GM18508 (cell line): ENCODE results near the gene PRKCE.

Experiments used
- ATAC-seq: cut with Tn5 transposase; IDR thresholded peaks from one replicate; pipeline ENCODE4 v1.9.1; 2021; ENCODE audit warnings: moderate number of reproducible peaks; ENCODE audit not compliant: insufficient read depth, unreplicated experiment

Gene PRKCE

GRCh38 chr2:46144133-46144800 is 492.8 kb downstream of the PRKCE start:
- ATAC-seq = no peak

- ATAC-seq = no peak
Measured at GRCh38 chr2:46145017-46145416, 493.5 kb downstream of the PRKCE start.

DNA sequence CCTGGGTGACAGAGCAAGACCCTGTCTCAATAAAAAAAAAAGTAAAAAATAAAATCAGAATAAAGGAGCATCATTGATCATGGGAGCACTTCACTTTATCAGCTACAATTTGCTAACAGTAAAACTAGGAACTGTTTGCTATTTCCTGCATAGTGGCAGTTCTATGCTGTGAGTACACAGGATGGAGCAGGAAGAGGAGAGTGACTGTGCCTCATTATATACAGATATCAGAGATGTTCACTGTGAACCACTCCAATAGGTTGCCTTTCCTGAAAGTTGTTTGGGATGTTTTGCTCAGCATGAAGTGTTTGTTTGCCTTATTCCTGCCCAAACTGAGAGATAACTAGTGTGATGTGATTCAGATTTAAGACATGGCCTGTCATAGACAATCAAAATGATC is 494.4 kb downstream of the PRKCE start:
- ATAC-seq = no peak

GRCh38 chr2:46146866-46147502 is 495.5 kb downstream of the PRKCE start:
- ATAC-seq = no peak

DNA sequence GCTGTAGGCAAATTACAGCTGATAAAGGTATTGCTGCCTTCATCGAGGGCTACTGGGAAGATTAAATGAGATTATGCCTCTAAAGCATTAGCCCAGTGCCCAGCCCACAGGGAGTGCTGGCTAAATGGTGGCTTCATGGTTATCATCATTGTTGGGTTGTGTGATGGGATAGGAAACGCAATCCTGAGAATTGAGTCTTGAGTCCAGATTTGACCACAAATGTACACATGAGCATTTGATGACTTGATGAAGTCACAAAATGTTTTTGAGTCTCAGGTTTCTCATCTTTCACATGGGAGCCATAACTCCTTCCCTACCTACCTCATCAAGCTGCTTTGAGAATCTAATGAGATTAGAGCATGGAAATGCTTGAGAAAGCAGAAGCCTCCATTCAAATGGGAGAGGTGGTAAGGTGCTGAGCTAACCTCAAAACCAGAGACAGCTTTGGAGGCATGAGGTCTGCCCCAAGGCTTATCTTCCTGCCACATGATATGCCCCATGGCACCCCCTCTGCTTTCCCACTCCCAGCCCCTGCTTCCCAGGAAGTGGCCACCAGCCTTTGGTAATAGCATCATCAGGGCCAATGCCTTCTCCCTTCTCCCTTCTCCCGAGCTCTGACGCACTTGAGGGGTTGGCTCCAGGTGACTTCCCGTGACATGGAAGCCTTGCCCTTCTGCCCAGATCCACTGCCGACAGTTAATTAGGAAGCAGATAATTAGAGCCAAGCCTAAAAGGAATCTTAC is 496.3 kb downstream of the PRKCE start:
- ATAC-seq = no peak

GRCh38 chr2:46148369-46148736 is 496.9 kb downstream of the PRKCE start:
- ATAC-seq = no peak

DNA sequence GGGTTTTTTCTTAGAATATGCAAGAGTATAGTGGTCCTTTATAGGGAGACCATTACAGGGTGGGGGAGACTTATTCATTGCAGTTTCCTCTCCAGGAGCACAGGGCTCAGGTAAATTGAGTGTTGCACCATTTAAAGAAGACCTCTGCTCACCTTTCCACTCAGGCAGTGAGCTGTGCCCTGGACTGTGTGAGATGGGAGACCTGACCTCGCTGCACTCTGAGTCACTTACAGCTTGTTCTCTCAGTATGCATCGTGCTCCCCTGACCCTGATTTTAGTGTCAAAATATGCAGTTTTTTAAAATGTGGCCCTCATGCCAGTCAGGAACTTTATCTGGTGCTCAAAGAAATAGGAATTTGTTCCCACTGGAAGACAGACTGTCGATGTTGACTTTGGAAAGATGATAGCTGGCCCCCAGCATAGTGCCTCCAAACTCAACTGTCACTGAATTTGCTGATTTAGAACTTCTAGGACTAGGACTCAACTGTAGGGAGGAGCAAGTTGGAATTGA is 499.0 kb downstream of the PRKCE start:
- ATAC-seq = no peak

DNA sequence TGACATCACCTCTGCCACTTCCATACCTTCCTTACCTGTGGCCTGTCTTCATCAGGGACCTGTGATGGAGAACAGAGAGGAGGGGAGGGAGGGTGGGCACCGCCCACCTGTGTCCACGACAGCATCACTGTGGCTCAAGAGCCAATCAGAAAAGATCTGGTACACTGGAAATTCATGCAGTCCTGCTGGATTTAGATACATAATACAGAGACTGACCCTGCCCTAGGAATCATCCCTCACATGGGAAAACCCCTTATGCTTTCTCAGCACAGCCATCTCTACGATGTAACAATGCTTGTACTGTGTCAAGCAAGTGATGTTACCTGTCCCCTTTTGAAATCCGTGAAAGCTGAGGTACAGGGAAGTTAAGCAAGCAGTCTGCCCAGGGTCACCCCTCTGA is 500.1 kb downstream of the PRKCE start:
- no peak for ATAC-seq

DNA sequence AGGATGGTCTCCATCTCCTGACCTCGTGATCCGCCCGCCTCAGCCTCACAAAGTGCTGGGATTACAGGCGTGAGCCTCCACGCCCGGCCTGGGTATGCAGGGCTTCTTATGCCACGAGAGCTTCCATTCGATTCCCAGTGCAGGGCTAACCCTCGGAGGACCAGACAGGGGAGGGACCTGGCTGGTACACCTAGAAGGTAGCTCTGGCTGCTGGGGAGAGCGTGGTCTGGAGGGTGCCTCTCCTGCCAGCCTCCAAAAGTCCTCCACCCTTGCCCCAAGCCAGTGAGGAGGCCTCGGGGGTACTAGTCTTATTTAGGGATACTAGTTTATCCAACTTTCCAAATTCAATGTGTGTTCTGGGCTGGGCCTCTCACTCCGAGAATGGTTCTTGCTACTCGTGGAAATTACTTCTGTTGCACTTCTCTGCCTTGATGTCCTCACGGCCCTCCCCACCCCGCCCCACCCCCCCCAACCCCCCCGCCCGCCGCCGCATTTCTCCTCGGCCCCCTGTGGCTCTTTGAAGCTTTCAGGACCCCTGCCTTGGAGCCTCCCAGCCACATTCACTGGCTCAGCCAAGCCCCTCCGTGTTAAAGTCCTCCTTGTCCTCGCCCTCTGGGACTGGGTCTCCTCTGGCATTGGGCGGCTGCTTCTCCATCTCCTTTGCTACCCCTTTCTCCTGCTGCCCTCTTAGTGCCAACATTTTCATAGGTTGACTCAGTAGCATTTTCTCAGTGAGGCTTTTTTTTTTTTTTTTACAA is 502.7 kb downstream of the PRKCE start:
- ATAC-seq = no peak

DNA sequence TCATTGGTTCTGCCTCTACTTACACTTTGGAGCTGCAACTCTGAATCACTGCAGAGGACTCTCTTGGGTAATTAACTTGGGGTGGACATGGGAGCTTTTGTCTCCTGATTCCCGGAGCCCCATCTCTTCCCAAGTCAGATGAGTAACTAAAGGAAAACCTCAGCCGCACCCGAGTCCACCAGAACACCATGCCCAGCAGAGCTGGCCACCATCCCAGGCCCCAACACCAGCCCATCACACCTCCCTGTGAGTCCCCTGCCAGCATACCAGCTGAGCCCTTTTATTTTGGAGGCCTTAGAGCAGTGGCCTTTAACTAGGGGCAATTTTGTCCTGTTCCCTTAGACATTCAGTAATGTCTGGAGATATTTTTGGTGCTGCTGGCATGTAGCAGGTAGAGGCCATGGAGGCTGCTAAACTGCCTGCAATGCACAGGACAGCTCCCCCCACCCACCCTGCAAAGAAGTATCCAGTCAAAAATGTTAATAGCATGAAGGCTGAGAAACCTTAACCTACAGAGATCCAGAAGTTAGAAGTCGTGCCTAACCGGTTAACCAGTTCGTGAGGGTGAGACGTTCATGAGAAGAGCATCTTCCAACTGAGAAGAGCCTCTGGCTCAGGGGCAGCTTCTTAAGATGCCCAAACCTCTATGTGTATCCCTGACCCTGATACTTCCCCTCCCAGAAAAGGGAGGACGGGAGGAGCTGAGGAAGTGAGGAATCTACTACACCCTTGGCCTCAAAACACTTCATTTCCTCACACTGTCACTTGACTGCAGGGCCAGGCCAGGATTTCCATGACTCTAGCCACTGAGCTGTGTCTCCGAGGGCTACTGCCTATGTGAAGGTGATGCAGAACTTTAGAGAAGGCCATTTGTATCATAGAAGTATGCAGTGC is 505.8 kb downstream of the PRKCE start:
- no peak for ATAC-seq

GRCh38 chr2:46157966-46158310 is 506.5 kb downstream of the PRKCE start:
- no peak for ATAC-seq

- ATAC-seq = no peak
Measured at GRCh38 chr2:46158661-46159060, 507.2 kb downstream of the PRKCE start.

- ATAC-seq = no peak
Measured at GRCh38 chr2:46160326-46160725, 508.9 kb downstream of the PRKCE start.

- ATAC-seq = no peak
Measured at GRCh38 chr2:46161315-46161714, 509.8 kb downstream of the PRKCE start.

- no peak for ATAC-seq
Measured at GRCh38 chr2:46161911-46162310, 510.4 kb downstream of the PRKCE start.

DNA sequence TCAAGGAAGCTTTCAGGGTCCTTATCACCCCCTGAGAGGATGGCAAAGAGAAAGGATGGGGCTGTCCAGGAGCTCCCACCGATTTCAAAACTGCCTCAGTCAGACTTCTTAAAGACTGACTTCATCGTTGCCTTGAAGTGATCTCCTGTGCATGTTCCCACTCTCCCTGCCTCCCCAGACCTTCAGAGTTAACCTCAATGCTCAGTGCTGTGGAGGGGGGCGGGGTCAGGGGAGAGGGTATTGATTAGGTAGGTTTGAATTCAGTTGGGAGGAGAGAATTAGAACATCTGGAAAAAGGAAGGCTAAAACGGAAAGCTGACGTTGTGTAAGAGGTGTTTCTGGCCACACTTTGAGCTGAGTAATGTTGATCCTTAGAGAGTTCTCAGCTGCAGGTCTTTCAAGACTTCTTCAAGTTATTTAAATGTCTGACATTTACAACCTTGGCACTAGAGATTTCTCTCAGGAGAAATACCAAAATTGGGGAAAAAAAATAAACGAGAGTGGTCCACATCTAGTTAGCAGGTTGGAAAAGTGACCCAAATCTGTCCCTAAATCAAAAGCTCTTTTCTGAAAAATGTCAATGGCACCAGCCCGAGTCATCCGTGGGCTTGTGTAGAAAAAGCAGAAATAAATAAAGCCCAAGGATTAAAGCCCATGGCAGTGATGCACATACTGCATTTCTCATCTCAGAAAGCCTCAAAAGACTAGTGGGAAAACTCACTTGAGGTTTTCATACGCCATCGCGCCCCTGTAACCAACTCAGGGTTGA is 511.0 kb downstream of the PRKCE start:
- no peak for ATAC-seq

- ATAC-seq = no peak
Measured at GRCh38 chr2:46163098-46163430, 511.6 kb downstream of the PRKCE start.

- no peak for ATAC-seq
Measured at GRCh38 chr2:46163804-46164528, 512.5 kb downstream of the PRKCE start.
